HG02798 (cell line): ENCODE results near the gene CPLX3.

ENCODE experiments used
- ATAC-seq: cut with Tn5 transposase; IDR thresholded peaks from one replicate; pipeline ENCODE4 v1.9.1; 2021; ENCODE audit warnings: mild to moderate bottlenecking; ENCODE audit not compliant: unreplicated experiment, poor library complexity

CPLX3 gene

DNA sequence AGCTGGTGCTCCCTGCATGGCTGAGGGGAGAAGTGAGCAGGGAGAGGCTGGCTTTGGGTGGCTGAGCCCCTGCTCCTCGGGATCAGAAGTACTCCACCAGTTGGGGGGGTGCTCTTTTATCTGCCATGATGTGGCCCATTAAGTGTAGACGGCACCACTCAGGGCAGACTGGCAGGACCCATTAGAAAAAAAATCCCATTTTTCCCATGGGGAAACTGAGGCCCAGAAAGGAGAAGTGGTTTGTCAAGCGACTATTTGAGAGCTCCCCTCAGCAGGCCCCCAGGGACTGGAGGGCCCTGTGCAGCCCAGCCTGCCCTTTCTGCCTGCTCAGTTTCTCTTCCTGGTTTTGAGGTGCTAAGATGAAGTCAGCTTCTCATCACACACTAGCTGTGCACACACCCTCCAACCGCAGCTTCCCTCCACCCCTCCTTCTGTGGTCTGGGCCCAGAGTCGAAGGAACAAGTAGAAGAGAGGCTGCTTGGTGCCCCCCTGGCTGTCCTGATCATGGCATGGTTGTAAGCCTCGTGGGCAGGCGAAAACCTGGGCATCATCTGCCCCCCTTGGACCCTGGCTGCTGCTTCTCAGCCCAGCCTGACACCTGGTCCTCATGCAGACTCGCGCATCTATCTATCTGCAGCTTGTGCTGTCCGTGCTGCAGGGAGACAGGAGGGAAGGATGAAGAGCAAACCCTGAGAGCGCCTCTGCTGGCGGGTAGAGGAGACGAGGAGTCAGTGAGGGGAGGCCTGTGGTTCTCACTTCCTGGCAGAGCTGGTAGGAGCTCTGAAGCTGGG, 39.0 kb upstream of the CPLX3 start:
- ATAC-seq: peak; percentile 61

DNA sequence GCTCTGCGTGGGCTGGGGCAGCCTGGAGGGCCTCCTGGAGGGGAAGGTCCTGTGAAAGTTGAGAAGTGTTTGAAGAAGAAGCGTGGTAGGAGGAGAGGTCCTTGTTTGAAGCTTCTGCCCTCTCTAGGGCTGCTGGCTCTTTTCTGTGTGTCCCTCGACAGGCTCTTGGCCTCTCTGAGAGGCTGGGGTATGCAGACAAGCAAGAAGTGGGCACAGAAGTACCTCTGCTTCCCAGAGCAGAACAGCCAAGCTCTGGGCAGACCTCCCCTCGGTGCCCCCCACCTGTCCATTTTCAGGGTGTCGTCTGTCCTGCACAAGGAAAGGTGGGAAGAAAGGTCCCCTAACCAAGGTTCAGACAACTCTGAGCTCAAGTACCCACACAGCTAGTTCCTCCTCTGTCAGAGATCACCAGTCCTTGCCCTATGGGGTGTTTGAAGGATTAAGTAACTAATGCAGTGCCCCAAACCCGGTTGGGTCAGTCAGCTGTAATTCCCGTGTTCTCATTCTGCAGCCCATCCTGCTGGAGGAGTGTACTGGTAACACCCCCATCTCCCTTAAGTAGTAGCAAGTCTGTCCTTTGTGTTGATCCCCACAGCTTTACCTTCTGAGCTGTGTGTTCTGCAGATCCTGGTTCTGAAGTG, 38.3 kb upstream of the CPLX3 start:
- no peak for ATAC-seq

GRCh38 chr15:74788683-74789151, 37.7 kb upstream of the CPLX3 start:
- ATAC-seq: peak; percentile 24

DNA sequence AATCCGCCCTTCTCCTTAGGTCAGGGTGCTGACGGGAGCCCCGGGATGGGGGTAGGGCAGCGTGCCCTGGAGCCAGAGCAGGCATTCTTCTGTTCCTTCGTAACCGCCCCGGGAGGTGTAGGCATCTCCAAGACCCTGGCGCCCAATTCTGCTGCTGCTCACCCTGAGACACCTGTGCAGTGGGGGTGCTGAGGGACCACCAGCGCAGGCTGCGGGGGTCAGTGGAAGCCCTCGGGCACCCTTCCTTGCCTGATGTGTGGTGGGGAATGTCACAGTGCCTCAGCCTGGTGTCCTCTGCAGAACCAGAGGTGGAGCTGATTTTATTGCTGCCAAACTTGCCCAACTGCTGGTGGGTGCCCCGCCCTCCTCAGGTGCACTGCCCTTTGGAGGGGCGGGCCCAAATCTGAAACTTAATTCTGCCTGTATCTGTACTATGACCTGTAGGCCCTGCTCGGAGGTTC, 37.2 kb upstream of the CPLX3 start:
- no peak for ATAC-seq

DNA sequence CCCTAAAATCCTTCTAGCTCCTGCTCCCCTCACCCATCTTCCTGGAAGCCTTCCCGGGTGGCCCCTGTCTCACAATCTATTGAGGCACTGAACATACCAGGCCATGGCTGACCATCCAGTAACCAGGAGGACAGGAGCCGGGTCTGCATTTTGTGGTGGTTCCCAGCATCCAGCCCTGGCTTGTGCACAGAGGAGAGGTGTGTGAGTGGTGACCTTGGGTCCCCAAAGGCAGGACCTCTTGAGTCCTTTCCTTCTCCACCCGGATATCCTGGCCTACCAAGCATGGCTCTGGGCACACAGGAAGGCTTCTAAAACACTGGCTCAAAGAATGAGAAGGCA, 36.7 kb upstream of the CPLX3 start:
- ATAC-seq: no peak

DNA sequence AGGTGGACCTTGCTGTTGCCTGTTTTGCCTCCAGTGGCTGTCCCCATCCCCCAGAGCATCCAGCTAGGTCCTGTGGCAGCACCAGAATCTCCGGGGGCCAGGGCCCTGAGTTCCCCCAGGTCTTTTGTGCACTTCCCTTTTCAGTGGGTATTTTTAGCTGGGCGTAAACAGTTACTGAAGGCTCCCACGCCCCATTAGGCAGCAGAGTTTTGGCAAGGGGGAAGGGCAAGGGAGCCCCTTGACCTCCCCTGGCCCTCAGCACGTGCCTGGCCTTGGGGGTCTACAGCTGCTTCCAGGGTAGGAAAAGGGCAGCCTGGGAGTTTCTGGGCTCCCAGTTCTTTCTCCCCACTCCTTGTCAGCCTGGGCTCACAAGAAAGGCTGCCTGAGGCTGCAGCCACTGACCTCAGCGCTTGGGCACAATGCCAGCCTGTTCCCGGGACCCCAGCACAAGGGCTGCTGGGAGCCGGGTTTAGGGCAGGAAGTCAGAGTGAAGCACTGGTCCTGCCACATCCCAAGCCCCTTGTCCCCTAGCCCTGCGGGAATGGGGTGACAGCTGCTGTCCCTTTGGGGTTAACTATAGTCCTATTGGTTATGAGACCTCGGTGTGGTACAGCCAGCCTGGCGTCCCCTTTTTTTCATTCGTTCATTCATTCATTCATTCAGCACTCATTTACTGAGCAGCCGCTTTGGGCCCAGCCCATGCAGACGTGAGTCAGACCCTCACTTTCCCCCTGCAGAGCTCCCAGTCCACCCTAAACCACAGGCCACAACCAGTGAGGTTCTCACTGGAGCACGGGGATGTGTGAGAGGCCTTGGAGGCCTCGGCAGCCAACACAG, 36.1 kb upstream of the CPLX3 start:
- peak; percentile 14 for ATAC-seq

- no peak for ATAC-seq
These were observed 35.4 kb upstream of the CPLX3 start for GRCh38 chr15:74791007-74791406.

GRCh38 chr15:74791667-74792066, 34.8 kb upstream of the CPLX3 start:
- ATAC-seq: no peak

GRCh38 chr15:74792227-74793016, 34.0 kb upstream of the CPLX3 start:
- no peak for ATAC-seq

GRCh38 chr15:74793135-74794028, 33.0 kb upstream of the CPLX3 start:
- no peak for ATAC-seq

GRCh38 chr15:74794248-74794969, 32.0 kb upstream of the CPLX3 start:
- no peak for ATAC-seq

- no peak for ATAC-seq
These were observed 31.5 kb upstream of the CPLX3 start for GRCh38 chr15:74794970-74795349.

DNA sequence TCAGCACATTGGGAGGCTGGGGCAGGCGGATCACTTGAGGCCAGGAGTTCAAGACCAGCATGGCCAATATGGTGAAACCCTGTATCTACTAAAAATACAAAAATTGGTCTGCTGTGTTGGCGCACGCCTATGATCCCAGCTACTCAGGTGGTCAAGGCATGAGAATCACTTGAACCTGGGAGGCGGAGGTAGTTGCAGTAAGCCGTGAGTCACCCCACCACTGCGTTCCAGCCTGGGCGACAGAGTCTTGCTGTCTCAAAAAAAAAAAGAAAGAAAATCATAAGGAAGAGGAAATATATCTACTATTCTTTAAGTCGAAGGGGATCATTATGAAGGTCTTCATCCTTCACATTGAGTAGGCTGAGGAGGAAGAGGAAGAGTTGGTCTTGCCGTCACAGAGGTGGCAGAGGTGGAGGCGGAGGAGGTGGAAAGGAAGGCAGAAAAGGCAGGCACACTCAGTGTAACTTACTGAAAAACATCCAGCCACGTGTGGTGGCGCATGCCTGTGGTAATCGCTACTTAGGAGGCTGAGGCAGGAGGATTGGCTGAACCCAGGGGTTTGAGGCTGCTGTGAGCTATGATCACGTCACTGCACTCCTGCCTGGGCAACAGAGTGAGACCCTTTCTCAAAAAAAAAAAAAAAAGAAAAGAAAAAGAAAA, 30.3 kb upstream of the CPLX3 start:
- ATAC-seq: no peak

GRCh38 chr15:74798388-74799254, 27.8 kb upstream of the CPLX3 start:
- ATAC-seq: peak; percentile 32

GRCh38 chr15:74799255-74799855, 27.1 kb upstream of the CPLX3 start:
- no peak for ATAC-seq

DNA sequence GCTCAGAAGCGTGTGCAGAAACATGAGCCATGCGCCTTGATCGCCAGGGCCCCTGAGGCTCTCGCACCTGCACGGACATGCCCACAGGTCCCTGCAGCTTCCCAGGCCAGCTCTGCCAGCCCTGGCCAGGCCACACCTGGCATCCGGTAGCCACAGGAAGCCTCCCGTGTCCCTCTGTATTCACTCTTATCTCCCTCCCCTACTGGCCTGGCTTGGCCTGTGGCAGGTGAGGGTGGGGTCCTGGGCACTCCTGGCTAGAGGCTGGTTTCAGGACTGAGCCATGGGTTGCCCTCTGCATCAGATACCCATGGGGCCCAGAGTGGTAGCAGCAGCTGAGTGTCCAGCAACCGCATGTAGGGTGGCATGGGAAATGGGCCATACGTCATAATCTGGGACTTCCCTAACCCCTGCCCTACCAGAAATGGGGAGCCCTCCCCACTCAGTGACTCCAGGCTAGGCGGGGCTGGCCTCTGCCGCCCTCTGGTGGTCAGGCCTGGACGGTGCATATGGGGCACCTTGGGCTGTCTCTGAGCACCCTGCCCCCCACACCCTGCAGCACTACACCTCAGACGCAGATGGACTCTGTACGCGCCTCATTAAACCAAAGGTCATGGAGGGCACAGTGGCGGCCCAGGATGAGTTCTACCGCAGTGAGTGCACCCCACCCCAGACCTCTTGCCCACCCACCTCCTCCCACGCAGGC, 26.4 kb upstream of the CPLX3 start:
- peak; percentile 85 for ATAC-seq
